Measurements from ENCODE around the gene ST6GALNAC5. TPM values are rescaled to one million over a fixed set of nuclear protein-coding genes. Genes with fewer than 3 reads are reported as not detected.

The ST6GALNAC5 gene
- total RNA-seq, 4 donors from 2014 or later = 0.16 TPM; not detected in 3

- Histone ChIP-seq H3K36me3 (no peaks in the 10 kb centered on the region), H3K9me3 (no peaks in the 10 kb centered on the region), H3K4me1 (no peaks in the 10 kb centered on the region), H3K27me3 (no peaks in the 10 kb centered on the region), H3K27ac (no peak overlapping the region), H3K4me3 (no peak overlapping the region)
- DNase-seq (no peak), ATAC-seq (no peak)
- intact Hi-C loops (cut with DNase I; ENCODE audit: low total_unique reads) (no loop called here), in situ Hi-C loops (cut with MboI; ENCODE audit: low sequenced_read_pairs in 4 of 4) (no loop called here)
- TF ChIP-seq CTCF (IDR thresholded peaks at IDR 0.05 in 4 of 5, conservative IDR thresholded peaks at IDR 0.05 in 1 of 5) = no peak
- TF ChIP-seq POLR2A (IDR thresholded peaks at IDR 0.05) = no peak
These were observed 51.8 kb downstream of the ST6GALNAC5 start for GRCh38 chr1:76919085-76919484.

GRCh38 chr1:76921590-76921989 is 54.3 kb downstream of the ST6GALNAC5 start:
- Histone ChIP-seq H3K9me3 (no peaks in the 10 kb centered on the region), H3K27ac (no peak overlapping the region), H3K4me1 (no peaks in the 10 kb centered on the region), H3K36me3 (no peaks in the 10 kb centered on the region), H3K27me3 (no peaks in the 10 kb centered on the region), H3K4me3 (no peak overlapping the region)
- DNase-seq = no peak
- no peak for ATAC-seq
- intact Hi-C loops (cut with DNase I; ENCODE audit: low total_unique reads) (no loop called here), in situ Hi-C loops (cut with MboI; ENCODE audit: low sequenced_read_pairs in 4 of 4) (no loop called here)
- no peak for TF ChIP-seq CTCF (IDR thresholded peaks at IDR 0.05 in 4 of 5, conservative IDR thresholded peaks at IDR 0.05 in 1 of 5)
- no peak for TF ChIP-seq POLR2A (IDR thresholded peaks at IDR 0.05)

- no peaks in the 10 kb centered on the region for H3K4me1 ChIP-seq
- intact Hi-C loops (cut with DNase I; ENCODE audit: low total_unique reads) = no loop called here
- ATAC-seq = no peak
These were observed 58.5 kb downstream of the ST6GALNAC5 start for GRCh38 chr1:76925825-76926224.

GRCh38 chr1:76928522-76928921 is 61.2 kb downstream of the ST6GALNAC5 start:
- no peak overlapping the region for H3K27ac ChIP-seq
- no peaks in the 10 kb centered on the region for H3K36me3 ChIP-seq
- H3K9me3 ChIP-seq = no peaks in the 10 kb centered on the region
- intact Hi-C loops (cut with DNase I; ENCODE audit: low total_unique reads) = no loop called here
- H3K4me1 ChIP-seq = no peaks in the 10 kb centered on the region
- no peak for TF ChIP-seq POLR2A (IDR thresholded peaks at IDR 0.05)
- TF ChIP-seq CTCF (IDR thresholded peaks at IDR 0.05 in 4 of 5, conservative IDR thresholded peaks at IDR 0.05 in 1 of 5) = no peak
- in situ Hi-C loops (cut with MboI; ENCODE audit: low sequenced_read_pairs in 4 of 4) = no loop called here
- ATAC-seq (no peak), DNase-seq (no peak)
- H3K4me3 ChIP-seq = no peak overlapping the region
- no peaks in the 10 kb centered on the region for H3K27me3 ChIP-seq

More at GRCh38 chr1:76925825-76926224, 58.5 kb downstream of the ST6GALNAC5 start:
- no peaks in the 10 kb centered on the region for H3K36me3 ChIP-seq
- TF ChIP-seq CTCF (IDR thresholded peaks at IDR 0.05 in 4 of 5, conservative IDR thresholded peaks at IDR 0.05 in 1 of 5) = no peak
- TF ChIP-seq POLR2A (IDR thresholded peaks at IDR 0.05) = no peak
- H3K27me3 ChIP-seq = no peaks in the 10 kb centered on the region
- H3K9me3 ChIP-seq = no peaks in the 10 kb centered on the region
- in situ Hi-C loops (cut with MboI; ENCODE audit: low sequenced_read_pairs in 4 of 4) = no loop called here
- H3K4me3 ChIP-seq = no peak overlapping the region
- no peak for DNase-seq
- no peak overlapping the region for H3K27ac ChIP-seq

- no peak for TF ChIP-seq CTCF (IDR thresholded peaks at IDR 0.05 in 4 of 5, conservative IDR thresholded peaks at IDR 0.05 in 1 of 5)
- in situ Hi-C loops (cut with MboI; ENCODE audit: low sequenced_read_pairs in 4 of 4) = no loop called here
These were observed 61.9 kb downstream of the ST6GALNAC5 start for GRCh38 chr1:76929136-76929535.

More at GRCh38 chr1:76929136-76929535, 61.9 kb downstream of the ST6GALNAC5 start:
- no peaks in the 10 kb centered on the region for H3K27me3 ChIP-seq
- no peak for ATAC-seq
- no peak overlapping the region for H3K27ac ChIP-seq
- no peaks in the 10 kb centered on the region for H3K36me3 ChIP-seq
- H3K9me3 ChIP-seq = no peaks in the 10 kb centered on the region
- no peak overlapping the region for H3K4me3 ChIP-seq
- no peaks in the 10 kb centered on the region for H3K4me1 ChIP-seq
- intact Hi-C loops (cut with DNase I; ENCODE audit: low total_unique reads) = no loop called here
- DNase-seq = no peak

Data from gastrocnemius medialis (tissue), 4 donors.